Gastrocnemius medialis (tissue), 4 donors: ENCODE data around the gene RARRES1.

Experiments used
- POLR2A ChIP-seq, 2 donors: fragments of 450-650 bp; IDR thresholded peaks; one replicate each; pipeline ENCODE4 v1.6.1; 2017; ENCODE audit warnings: antibody characterized with exemption in 2 of 2, mild to moderate bottlenecking in 2 of 2, moderate library complexity in 2 of 2
- TF ChIP-seq, protein P1 (sequence below), 5 experiments: fragments of 450-650 bp in 3 of 5; fragments of 200-600 bp in 2 of 5; sonication (generic) in 2 of 5; IDR thresholded peaks in 4 of 5; conservative IDR thresholded peaks in 1 of 5; 1 replicate in 4 of 5; 2 replicates in 1 of 5; pipeline ENCODE4 v1.5.1; 2016 to 2019; ENCODE audit warnings: antibody characterized with exemption in 5 of 5, mild to moderate bottlenecking in 3 of 5, moderate library complexity in 3 of 5

- TF ChIP-seq, protein P1, sequence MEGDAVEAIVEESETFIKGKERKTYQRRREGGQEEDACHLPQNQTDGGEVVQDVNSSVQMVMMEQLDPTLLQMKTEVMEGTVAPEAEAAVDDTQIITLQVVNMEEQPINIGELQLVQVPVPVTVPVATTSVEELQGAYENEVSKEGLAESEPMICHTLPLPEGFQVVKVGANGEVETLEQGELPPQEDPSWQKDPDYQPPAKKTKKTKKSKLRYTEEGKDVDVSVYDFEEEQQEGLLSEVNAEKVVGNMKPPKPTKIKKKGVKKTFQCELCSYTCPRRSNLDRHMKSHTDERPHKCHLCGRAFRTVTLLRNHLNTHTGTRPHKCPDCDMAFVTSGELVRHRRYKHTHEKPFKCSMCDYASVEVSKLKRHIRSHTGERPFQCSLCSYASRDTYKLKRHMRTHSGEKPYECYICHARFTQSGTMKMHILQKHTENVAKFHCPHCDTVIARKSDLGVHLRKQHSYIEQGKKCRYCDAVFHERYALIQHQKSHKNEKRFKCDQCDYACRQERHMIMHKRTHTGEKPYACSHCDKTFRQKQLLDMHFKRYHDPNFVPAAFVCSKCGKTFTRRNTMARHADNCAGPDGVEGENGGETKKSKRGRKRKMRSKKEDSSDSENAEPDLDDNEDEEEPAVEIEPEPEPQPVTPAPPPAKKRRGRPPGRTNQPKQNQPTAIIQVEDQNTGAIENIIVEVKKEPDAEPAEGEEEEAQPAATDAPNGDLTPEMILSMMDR (IDR thresholded peaks at IDR 0.05 in 4 of 5, conservative IDR thresholded peaks at IDR 0.05 in 1 of 5), result peak in 1 of 5 experiments; percentile 4
- TF ChIP-seq POLR2A (IDR thresholded peaks at IDR 0.05), result no peak
Measured at GRCh38 chr3:158728061-158728377, 4.2 kb downstream of the RARRES1 start.
